Measurements from ENCODE around the gene NDUFA13.

Gene NDUFA13

GRCh38 chr19:19549804-19550464 lies 33.9 kb downstream of the NDUFA13 start:
- no peak for TF ChIP-seq GATA2 (IDR thresholded peaks at IDR 0.05; ENCODE audit: low read depth, low read length)
- TF ChIP-seq GATA3 (IDR thresholded peaks at IDR 0.05; ENCODE audit: low read depth, low read length), result no peak

GRCh38 chr19:19550485-19550929 lies 34.5 kb downstream of the NDUFA13 start:
- TF ChIP-seq GATA3 (IDR thresholded peaks at IDR 0.05; ENCODE audit: low read depth, low read length) (no peak), GATA2 (IDR thresholded peaks at IDR 0.05; ENCODE audit: low read depth, low read length) (no peak)

GRCh38 chr19:19550972-19551852 lies 35.2 kb downstream of the NDUFA13 start:
- TF ChIP-seq GATA2 (IDR thresholded peaks at IDR 0.05; ENCODE audit: low read depth, low read length) (no peak), GATA3 (IDR thresholded peaks at IDR 0.05; ENCODE audit: low read depth, low read length) (no peak)

GRCh38 chr19:19551853-19552192 lies 35.8 kb downstream of the NDUFA13 start:
- TF ChIP-seq GATA3 (IDR thresholded peaks at IDR 0.05; ENCODE audit: low read depth, low read length), result no peak
- no peak for TF ChIP-seq GATA2 (IDR thresholded peaks at IDR 0.05; ENCODE audit: low read depth, low read length)

GRCh38 chr19:19552798-19553197 lies 36.8 kb downstream of the NDUFA13 start:
- no peak for TF ChIP-seq GATA2 (IDR thresholded peaks at IDR 0.05; ENCODE audit: low read depth, low read length)
- no peak for TF ChIP-seq GATA3 (IDR thresholded peaks at IDR 0.05; ENCODE audit: low read depth, low read length)

- no peak for TF ChIP-seq GATA2 (IDR thresholded peaks at IDR 0.05; ENCODE audit: low read depth, low read length)
- no peak for TF ChIP-seq GATA3 (IDR thresholded peaks at IDR 0.05; ENCODE audit: low read depth, low read length)
Measured at GRCh38 chr19:19553670-19554069, 37.6 kb downstream of the NDUFA13 start.

GRCh38 chr19:19554074-19555023 lies 38.3 kb downstream of the NDUFA13 start:
- no peak for TF ChIP-seq GATA2 (IDR thresholded peaks at IDR 0.05; ENCODE audit: low read depth, low read length)
- no peak for TF ChIP-seq GATA3 (IDR thresholded peaks at IDR 0.05; ENCODE audit: low read depth, low read length)

GRCh38 chr19:19558055-19558454 lies 42.0 kb downstream of the NDUFA13 start:
- TF ChIP-seq GATA2 (IDR thresholded peaks at IDR 0.05; ENCODE audit: low read depth, low read length) (no peak), GATA3 (IDR thresholded peaks at IDR 0.05; ENCODE audit: low read depth, low read length) (no peak)

- TF ChIP-seq GATA3 (IDR thresholded peaks at IDR 0.05; ENCODE audit: low read depth, low read length), result no peak
- no peak for TF ChIP-seq GATA2 (IDR thresholded peaks at IDR 0.05; ENCODE audit: low read depth, low read length)
Measured at GRCh38 chr19:19558636-19559035, 42.6 kb downstream of the NDUFA13 start.

GRCh38 chr19:19559931-19560330 lies 43.9 kb downstream of the NDUFA13 start:
- no peak for TF ChIP-seq GATA3 (IDR thresholded peaks at IDR 0.05; ENCODE audit: low read depth, low read length)
- TF ChIP-seq GATA2 (IDR thresholded peaks at IDR 0.05; ENCODE audit: low read depth, low read length), result no peak

- TF ChIP-seq GATA2 (IDR thresholded peaks at IDR 0.05; ENCODE audit: low read depth, low read length) (no peak), GATA3 (IDR thresholded peaks at IDR 0.05; ENCODE audit: low read depth, low read length) (no peak)
Measured at GRCh38 chr19:19561946-19562664, 46.1 kb downstream of the NDUFA13 start.

- TF ChIP-seq GATA2 (IDR thresholded peaks at IDR 0.05; ENCODE audit: low read depth, low read length) (no peak), GATA3 (IDR thresholded peaks at IDR 0.05; ENCODE audit: low read depth, low read length) (no peak)
Measured at GRCh38 chr19:19562665-19563347, 46.8 kb downstream of the NDUFA13 start.

GRCh38 chr19:19563348-19563848 lies 47.4 kb downstream of the NDUFA13 start:
- TF ChIP-seq GATA3 (IDR thresholded peaks at IDR 0.05; ENCODE audit: low read depth, low read length), result no peak
- TF ChIP-seq GATA2 (IDR thresholded peaks at IDR 0.05; ENCODE audit: low read depth, low read length), result no peak
